ENCODE data around the gene WDR82. TPM values are rescaled to one million over a fixed set of nuclear protein-coding genes. Genes with fewer than 3 reads are reported as not detected.

WDR82 gene
- total RNA-seq, 1 experiment from 2014 or later = 42.0 TPM

GRCh38 chr3:52299879-52300611, 21.6 kb upstream of the WDR82 start:
- Histone ChIP-seq H4K20me1 (ENCODE audit: insufficient read depth, low read depth, low read length) (peaks cover 3% of the 10 kb centered on the region; the same call in 1 of the 2 replicates), H3K27me3 (ENCODE audit: low read length) (no peaks in the 10 kb centered on the region), H3K27ac (ENCODE audit: low read length) (no peak overlapping the region), H3K4me3 (ENCODE audit: low read length) (no peak overlapping the region), H2AFZ (ENCODE audit: low read length) (no peak overlapping the region), H3K9me2 (replicated peaks; ENCODE audit: insufficient read depth, low read length) (no peaks in the 10 kb centered on the region), H3K79me2 (ENCODE audit: low read length) (no peaks in the 10 kb centered on the region), H3K9me3 (ENCODE audit: low read length) (no peaks in the 10 kb centered on the region), H3K4me1 (ENCODE audit: low read length) (no peaks in the 10 kb centered on the region), H3K4me2 (ENCODE audit: low read depth, low read length, poor library complexity, severe bottlenecking) (no peak overlapping the region), H3K36me3 (ENCODE audit: insufficient read depth, low read length) (no peaks in the 10 kb centered on the region), H3K9ac (ENCODE audit: low read length) (no peak overlapping the region)
- peak; percentile 52 for DNase-seq

- H4K20me1 ChIP-seq (ENCODE audit: insufficient read depth, low read depth, low read length) = peaks cover 3% of the 10 kb centered on the region; the same call in 1 of the 2 replicates
- no peak overlapping the region for H2AFZ ChIP-seq (ENCODE audit: low read length)
- H3K27me3 ChIP-seq (ENCODE audit: low read length) = no peaks in the 10 kb centered on the region
- no peak overlapping the region for H3K27ac ChIP-seq (ENCODE audit: low read length)
- no peaks in the 10 kb centered on the region for H3K79me2 ChIP-seq (ENCODE audit: low read length)
- DNase-seq = no peak
- H3K36me3 ChIP-seq (ENCODE audit: insufficient read depth, low read length) = no peaks in the 10 kb centered on the region
- no peaks in the 10 kb centered on the region for H3K9me3 ChIP-seq (ENCODE audit: low read length)
- H3K9me2 ChIP-seq (replicated peaks; ENCODE audit: insufficient read depth, low read length) = no peaks in the 10 kb centered on the region
- no peaks in the 10 kb centered on the region for H3K4me1 ChIP-seq (ENCODE audit: low read length)
- no peak overlapping the region for H3K4me3 ChIP-seq (ENCODE audit: low read length)
- no peak overlapping the region for H3K4me2 ChIP-seq (ENCODE audit: low read depth, low read length, poor library complexity, severe bottlenecking)
- H3K9ac ChIP-seq (ENCODE audit: low read length) = no peak overlapping the region
These were observed 20.9 kb upstream of the WDR82 start for GRCh38 chr3:52299247-52299878.

- H3K4me3 ChIP-seq (ENCODE audit: low read length) = no peak overlapping the region
- no peaks in the 10 kb centered on the region for H3K27me3 ChIP-seq (ENCODE audit: low read length)
- no peak overlapping the region for H3K4me2 ChIP-seq (ENCODE audit: low read depth, low read length, poor library complexity, severe bottlenecking)
- no peaks in the 10 kb centered on the region for H3K9me2 ChIP-seq (replicated peaks; ENCODE audit: insufficient read depth, low read length)
- H2AFZ ChIP-seq (ENCODE audit: low read length) = no peak overlapping the region
- no peaks in the 10 kb centered on the region for H3K36me3 ChIP-seq (ENCODE audit: insufficient read depth, low read length)
- no peaks in the 10 kb centered on the region for H3K9me3 ChIP-seq (ENCODE audit: low read length)
- H3K4me1 ChIP-seq (ENCODE audit: low read length) = no peaks in the 10 kb centered on the region
- peaks cover 3% of the 10 kb centered on the region; the same call in 1 of the 2 replicates for H4K20me1 ChIP-seq (ENCODE audit: insufficient read depth, low read depth, low read length)
- no peaks in the 10 kb centered on the region for H3K79me2 ChIP-seq (ENCODE audit: low read length)
- no peak overlapping the region for H3K27ac ChIP-seq (ENCODE audit: low read length)
- no peak overlapping the region for H3K9ac ChIP-seq (ENCODE audit: low read length)
- DNase-seq = no peak
These were observed 20.0 kb upstream of the WDR82 start for GRCh38 chr3:52298149-52299098.

- Histone ChIP-seq H3K79me2 (ENCODE audit: low read length) (no peaks in the 10 kb centered on the region), H3K4me1 (ENCODE audit: low read length) (no peaks in the 10 kb centered on the region), H2AFZ (ENCODE audit: low read length) (no peak overlapping the region), H3K36me3 (ENCODE audit: insufficient read depth, low read length) (no peaks in the 10 kb centered on the region), H3K27me3 (ENCODE audit: low read length) (no peaks in the 10 kb centered on the region), H4K20me1 (ENCODE audit: insufficient read depth, low read depth, low read length) (peaks cover 3% of the 10 kb centered on the region; the same call in 1 of the 2 replicates), H3K9me2 (replicated peaks; ENCODE audit: insufficient read depth, low read length) (no peaks in the 10 kb centered on the region), H3K9me3 (ENCODE audit: low read length) (no peaks in the 10 kb centered on the region), H3K4me2 (ENCODE audit: low read depth, low read length, poor library complexity, severe bottlenecking) (no peak overlapping the region), H3K27ac (ENCODE audit: low read length) (no peak overlapping the region), H3K9ac (ENCODE audit: low read length) (no peak overlapping the region), H3K4me3 (ENCODE audit: low read length) (no peak overlapping the region)
- DNase-seq = no peak
These were observed 19.0 kb upstream of the WDR82 start for GRCh38 chr3:52297242-52298148.

- Histone ChIP-seq H2AFZ (ENCODE audit: low read length) (no peak overlapping the region), H3K79me2 (ENCODE audit: low read length) (no peaks in the 10 kb centered on the region), H3K4me1 (ENCODE audit: low read length) (peaks cover 5% of the 10 kb centered on the region), H4K20me1 (ENCODE audit: insufficient read depth, low read depth, low read length) (peaks cover 3% of the 10 kb centered on the region; the same call in 1 of the 2 replicates), H3K4me2 (ENCODE audit: low read depth, low read length, poor library complexity, severe bottlenecking) (no peak overlapping the region), H3K27ac (ENCODE audit: low read length) (no peak overlapping the region), H3K4me3 (ENCODE audit: low read length) (no peak overlapping the region), H3K9me2 (replicated peaks; ENCODE audit: insufficient read depth, low read length) (no peaks in the 10 kb centered on the region), H3K9me3 (ENCODE audit: low read length) (no peaks in the 10 kb centered on the region), H3K27me3 (ENCODE audit: low read length) (no peaks in the 10 kb centered on the region), H3K9ac (ENCODE audit: low read length) (no peak overlapping the region), H3K36me3 (ENCODE audit: insufficient read depth, low read length) (no peaks in the 10 kb centered on the region)
- no peak for DNase-seq
These were observed 17.3 kb upstream of the WDR82 start for GRCh38 chr3:52295671-52296208.

DNA sequence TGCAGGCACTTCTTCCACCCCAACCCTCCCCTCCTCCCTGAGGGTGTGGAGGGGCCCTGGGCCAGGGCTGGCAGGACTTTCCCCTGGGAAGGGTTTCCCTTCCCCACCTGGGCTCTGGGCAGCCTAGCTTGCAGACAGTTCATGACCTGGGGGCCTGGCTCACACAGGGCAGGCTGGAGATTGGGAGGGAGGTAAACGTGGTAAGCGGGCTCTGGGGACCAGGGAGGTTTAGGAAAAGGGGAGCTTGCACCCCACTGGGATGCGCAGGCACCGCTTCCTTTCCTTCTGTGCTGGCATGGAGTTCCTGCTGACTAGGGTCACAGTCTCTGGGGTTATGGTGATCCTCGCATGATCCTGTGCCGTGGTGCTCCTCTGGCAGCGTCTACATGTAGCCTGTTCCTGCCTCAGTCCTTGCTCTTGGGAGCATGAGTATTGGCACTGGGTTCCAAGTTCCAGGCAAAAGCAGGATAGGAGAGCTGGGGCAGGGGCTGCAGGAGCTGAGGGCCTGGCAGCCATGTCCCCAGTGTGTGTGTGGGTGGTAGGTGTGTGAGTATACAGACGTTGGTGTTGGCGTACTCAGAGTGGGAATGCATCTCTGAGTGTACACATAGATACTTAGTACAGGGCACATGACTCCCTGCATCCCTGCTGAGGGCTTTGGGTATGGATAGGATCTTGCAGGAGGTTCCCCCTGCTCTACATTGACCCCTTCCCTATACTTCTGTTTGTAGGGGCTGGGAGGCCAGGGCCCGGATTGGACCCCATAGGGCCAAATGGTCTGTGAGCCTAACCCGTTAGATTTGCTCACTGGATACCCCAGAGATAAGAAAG, 16.1 kb upstream of the WDR82 start:
- H3K4me1 ChIP-seq (ENCODE audit: low read length) = peaks cover 13% of the 10 kb centered on the region

More for the DNA sequence above, 16.1 kb upstream of the WDR82 start:
- H4K20me1 ChIP-seq (ENCODE audit: insufficient read depth, low read depth, low read length) = no peaks in the 10 kb centered on the region
- H3K27me3 ChIP-seq (ENCODE audit: low read length) = no peaks in the 10 kb centered on the region
- no peak overlapping the region for H3K9ac ChIP-seq (ENCODE audit: low read length)
- H3K9me2 ChIP-seq (replicated peaks; ENCODE audit: insufficient read depth, low read length) = no peaks in the 10 kb centered on the region
- no peaks in the 10 kb centered on the region for H3K36me3 ChIP-seq (ENCODE audit: insufficient read depth, low read length)
- DNase-seq = no peak
- no peak overlapping the region for H3K4me2 ChIP-seq (ENCODE audit: low read depth, low read length, poor library complexity, severe bottlenecking)
- no peak overlapping the region for H3K27ac ChIP-seq (ENCODE audit: low read length)
- no peak overlapping the region for H3K4me3 ChIP-seq (ENCODE audit: low read length)
- no peak overlapping the region for H2AFZ ChIP-seq (ENCODE audit: low read length)
- H3K9me3 ChIP-seq (ENCODE audit: low read length) = no peaks in the 10 kb centered on the region
- no peaks in the 10 kb centered on the region for H3K79me2 ChIP-seq (ENCODE audit: low read length)
